Measurements from ENCODE around the gene PTGES2. TPM values are rescaled to one million over a fixed set of nuclear protein-coding genes. Genes with fewer than 3 reads are reported as not detected.

Gene PTGES2
- total and polyA plus RNA-seq, 2 of the 13 experiments (the other 11 are each of a cell fraction or from before 2014, with no cell fraction given) = 63.7 to 79.8 TPM

- peaks cover 6% of the 10 kb centered on the region for H3K79me2 ChIP-seq (ENCODE audit: insufficient read depth, low read length)
- FAIRE-seq (no peak), DNase-seq (ENCODE audit: low spot score) (no peak), ATAC-seq (no peak)
- no peak overlapping the region for H3K4me2 ChIP-seq (ENCODE audit: low read depth, low read length)
- intact Hi-C loops (cut with micrococcal nuclease; ENCODE audit: unreplicated experiment) = no loop called here
- H2AFZ ChIP-seq (ENCODE audit: low read length) = no peak overlapping the region
- H3K4me1 ChIP-seq (ENCODE audit: insufficient read depth, low read length) = peaks cover 38% of the 10 kb centered on the region
- no peak overlapping the region for H3K9ac ChIP-seq (ENCODE audit: insufficient read depth, low read depth, low read length)
- ChIA-PET CTCF (ENCODE audit: low intra/inter-chr PET ratio, low total read pairs) (no interaction called here), POLR2A (interaction anchor here (0.8 kb wide), 1 partner anchor 22 kb away, joined by 3 read pairs; no protein-coding TSS in a partner anchor)
- WGBS (ENCODE audit: low lambda C conversion rate) = 87% methylated on average over 9 of the region's 20 CpGs
- H3K9me3 ChIP-seq (ENCODE audit: low read length) = no peaks in the 10 kb centered on the region
- no peak overlapping the region for H3K27ac ChIP-seq (ENCODE audit: extremely low read length, insufficient read depth, low read length)
- in situ Hi-C loops (cut with HindIII; ENCODE audit: extremely low pct_ligation_motif_present, low pct_unique_long_range_greater_than_20kb) = no loop called here
- BruUV-seq (replicated peaks) = no TSS peak
- no peak overlapping the region for H3K4me3 ChIP-seq (replicated peaks in 1 of 3; ENCODE audit: insufficient read depth in 1 of 3, low read depth in 2 of 3, low read length in 3 of 3)
- peaks cover 5 to 38% of the 10 kb centered on the region in 2 experiments; a peak in 3 of 5 replicates for H3K36me3 ChIP-seq (replicated peaks in 1 of 2; ENCODE audit: control insufficient read depth in 1 of 2, insufficient read depth in 2 of 2, low read length in 2 of 2)
- H3K27me3 ChIP-seq (ENCODE audit: control insufficient read depth in 1 of 2, insufficient read depth in 2 of 2, low read length in 2 of 2) = no peaks in the 10 kb centered on the region
- H4K20me1 ChIP-seq (ENCODE audit: insufficient read depth, low read length) = peaks cover 4% of the 10 kb centered on the region; the same call in 1 of the 2 replicates
- TF ChIP-seq POLR2G (IDR thresholded peaks at IDR 0.05; ENCODE audit: low read depth, low read length) (0 out of 2 replicates have a peak, but pooled peaks have one; percentile 9), MTF2 (CRISPR knock-in tag; IDR thresholded peaks at IDR 0.05; ENCODE audit: borderline replicate concordance) (no peak), RBM22 (optimal IDR thresholded peaks at IDR 0.05; ENCODE audit: low read length) (peak; percentile 67), RBFOX2 (IDR thresholded peaks at IDR 0.05; ENCODE audit: low read depth, low read length) (0 out of 2 replicates have a peak, but pooled peaks have one; percentile 58), AGO2 (optimal IDR thresholded peaks at IDR 0.05; ENCODE audit: low read depth, low read length) (peak; percentile 82)
These were observed 7.3 kb downstream of the PTGES2 start for GRCh38 chr9:128120061-128120740.

- Histone ChIP-seq H3K36me3 (replicated peaks in 1 of 2; ENCODE audit: control insufficient read depth in 1 of 2, insufficient read depth in 2 of 2, low read length in 2 of 2) (peaks cover 4 to 29% of the 10 kb centered on the region in 2 experiments; a peak in 3 of 5 replicates), H3K4me2 (ENCODE audit: low read depth, low read length) (no peak overlapping the region), H3K4me1 (ENCODE audit: insufficient read depth, low read length) (peaks cover 43% of the 10 kb centered on the region), H2AFZ (ENCODE audit: low read length) (no peak overlapping the region), H3K9me3 (ENCODE audit: low read length) (no peaks in the 10 kb centered on the region), H3K9ac (ENCODE audit: insufficient read depth, low read depth, low read length) (no peak overlapping the region), H3K27ac (ENCODE audit: extremely low read length, insufficient read depth, low read length) (no peak overlapping the region), H3K4me3 (replicated peaks in 1 of 3; ENCODE audit: insufficient read depth in 1 of 3, low read depth in 2 of 3, low read length in 3 of 3) (no peak overlapping the region), H3K79me2 (ENCODE audit: insufficient read depth, low read length) (no peaks in the 10 kb centered on the region), H3K27me3 (ENCODE audit: control insufficient read depth in 1 of 2, insufficient read depth in 2 of 2, low read length in 2 of 2) (no peaks in the 10 kb centered on the region), H4K20me1 (ENCODE audit: insufficient read depth, low read length) (no peaks in the 10 kb centered on the region)
- intact Hi-C loops (cut with micrococcal nuclease; ENCODE audit: unreplicated experiment) (loop anchor here (10.0 kb wide), 1 partner anchor 174 kb away; no protein-coding TSS in a partner anchor), in situ Hi-C loops (cut with HindIII; ENCODE audit: extremely low pct_ligation_motif_present, low pct_unique_long_range_greater_than_20kb) (no loop called here)
- ATAC-seq (no peak), DNase-seq (ENCODE audit: low spot score) (no peak), FAIRE-seq (no peak)
- CTCF ChIA-PET (ENCODE audit: low intra/inter-chr PET ratio, low total read pairs) = no interaction called here
- POLR2A ChIA-PET = no interaction called here
- WGBS (ENCODE audit: low lambda C conversion rate) = 95% methylated on average over 11 of the region's 15 CpGs
- no TSS peak for BruUV-seq (replicated peaks)
- TF ChIP-seq GATA4 (IDR thresholded peaks at IDR 0.05; ENCODE audit: borderline replicate concordance, low read depth) (no peak), LRRFIP1 (CRISPR knock-in tag; conservative IDR thresholded peaks at IDR 0.05) (no peak), POLR2A (IDR thresholded peaks at IDR 0.05; ENCODE audit: insufficient read depth in 1 of 2, low read depth in 2 of 2, low read length in 2 of 2) (peak in 1 of 2 experiments; percentile 19; a peak in 1 of 4 replicates), WIZ (CRISPR knock-in tag; IDR thresholded peaks at IDR 0.05) (no peak), NONO (IDR thresholded peaks at IDR 0.05) (no peak), NONO (CRISPR knock-in tag; conservative IDR thresholded peaks at IDR 0.05) (no peak)
These were observed 8.4 kb downstream of the PTGES2 start for GRCh38 chr9:128118971-128119665.
